22Rv1 (cell line): ENCODE measurements around the gene ZNF385B.

Experiments used
- H3K27ac ChIP-seq: fragments of 450-650 bp; 2 replicates; pipeline ENCODE4 v1.5.1; 2017
- CTCF ChIP-seq: fragments of 450-650 bp; IDR thresholded peaks from 2 replicates; pipeline ENCODE4 v1.5.1; 2017; ENCODE audit warnings: mild to moderate bottlenecking
- ZFX ChIP-seq: fragments of 450-650 bp; IDR thresholded peaks from 2 replicates; pipeline ENCODE4 v1.6.1; 2017; ENCODE audit warnings: antibody characterized with exemption, borderline replicate concordance

The ZNF385B gene

GRCh38 chr2:179671043-179671981 is 190.1 kb downstream of the ZNF385B start:
- TF ChIP-seq ZFX: no peak
- TF ChIP-seq CTCF: no peak
- H3K27ac ChIP-seq: peak overlapping the region; percentile 35

GRCh38 chr2:179669196-179669595 is 192.2 kb downstream of the ZNF385B start:
- H3K27ac ChIP-seq: 0 out of 2 replicates have a peak overlapping the region, but pooled peaks have one; percentile 0
- TF ChIP-seq CTCF (no peak), ZFX (no peak)

GRCh38 chr2:179664972-179665812 is 196.2 kb downstream of the ZNF385B start:
- no peak for TF ChIP-seq ZFX
- TF ChIP-seq CTCF: no peak

GRCh38 chr2:179661986-179662385 is 199.4 kb downstream of the ZNF385B start:
- H3K27ac ChIP-seq: no peak overlapping the region
- TF ChIP-seq ZFX: no peak
- no peak for TF ChIP-seq CTCF

More at GRCh38 chr2:179664972-179665812, 196.2 kb downstream of the ZNF385B start:
- H3K27ac ChIP-seq: no peak overlapping the region

- H3K27ac ChIP-seq: no peak overlapping the region
- TF ChIP-seq CTCF: no peak
- no peak for TF ChIP-seq ZFX
Measured at GRCh38 chr2:179657068-179657595, 204.3 kb downstream of the ZNF385B start.

- no peak for TF ChIP-seq ZFX
- no peak for TF ChIP-seq CTCF
- H3K27ac ChIP-seq: no peak overlapping the region
Measured at GRCh38 chr2:179655627-179656026, 205.8 kb downstream of the ZNF385B start.
